HG02938 (cell line): ENCODE data around the gene DIS3.
A peak's percentile ranks its signal among the peaks of the same experiment; 100 is the strongest.
"Not testable (repeated sequence)": the region's sequence is repeated elsewhere in the genome, so short reads cannot be mapped to it uniquely, and the experiment has no call there.

ENCODE experiments used
- ATAC-seq: cut with Tn5 transposase; IDR thresholded peaks from one replicate; pipeline ENCODE4 v1.9.1; 2021; ENCODE audit warnings: mild to moderate bottlenecking, moderate library complexity; ENCODE audit not compliant: unreplicated experiment

DIS3 gene

GRCh38 chr13:72781451-72782439 lies at the start of gene DIS3, which contains the start of gene PIBF1:
TSS of gene DIS3 (minus strand) at chr13:72781900. CDS start at chr13:72781832, 68 bp downstream.
TSS of gene PIBF1 (plus strand) at chr13:72782133. CDS start at chr13:72783470, 1,337 bp downstream.
- peak; percentile 96 for ATAC-seq

- no peak for ATAC-seq
Measured at GRCh38 chr13:72823724-72824123, 42.0 kb upstream of the DIS3 start.

- no peak for ATAC-seq
Measured at GRCh38 chr13:72823081-72823480, 41.4 kb upstream of the DIS3 start.

DNA sequence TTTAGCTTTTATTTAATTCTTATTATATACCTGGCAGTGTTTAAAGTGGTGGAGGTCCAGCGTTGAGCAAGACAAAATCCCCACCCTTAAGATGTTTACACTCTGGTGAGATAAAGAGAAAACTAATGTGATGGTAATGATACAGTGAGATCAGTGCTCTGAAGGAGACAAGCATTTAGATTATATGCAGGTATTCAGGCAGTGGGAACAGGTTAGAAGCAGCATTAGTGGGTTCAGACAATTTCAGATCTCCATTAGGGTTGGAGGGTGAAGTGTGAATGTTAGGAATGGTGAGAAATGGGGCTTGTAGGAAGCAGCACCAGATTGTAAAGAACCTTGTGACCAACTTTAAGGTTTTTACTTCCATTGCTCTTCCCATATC lies 39.2 kb upstream of the DIS3 start:
- ATAC-seq, result no peak

DNA sequence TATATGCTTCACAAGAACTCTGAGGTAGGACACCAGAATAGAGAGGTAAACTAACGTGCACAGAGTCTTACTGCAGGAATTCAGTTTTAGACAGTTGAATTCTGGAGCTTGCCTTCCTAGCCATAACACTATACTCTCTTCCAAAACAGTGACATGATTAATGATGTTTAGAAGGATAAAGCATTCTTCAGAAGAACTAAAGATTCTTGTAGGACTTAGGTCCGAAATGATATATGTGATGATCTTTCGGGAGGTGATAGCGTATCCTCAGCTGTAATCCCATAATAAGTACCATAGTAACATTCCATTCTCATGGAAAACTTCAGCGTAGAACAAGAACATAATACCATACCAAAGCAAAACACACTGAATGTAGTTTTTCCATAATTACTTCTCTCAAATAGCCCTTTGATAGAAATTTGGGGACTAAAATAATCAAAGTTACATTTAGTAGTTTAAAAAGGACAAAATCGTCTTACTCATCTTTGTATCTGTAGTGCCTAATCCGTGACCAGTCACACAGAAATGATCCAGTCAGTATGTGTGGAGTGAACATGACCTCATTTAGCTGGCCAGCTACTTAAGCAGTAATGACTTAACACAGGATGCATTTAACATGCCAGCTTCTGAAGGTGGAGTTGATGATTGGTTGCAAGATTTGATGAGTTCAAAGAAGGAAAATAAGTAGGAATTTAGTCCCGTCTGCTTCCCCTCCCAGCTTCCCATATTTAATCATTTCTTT lies 38.6 kb upstream of the DIS3 start:
- no peak for ATAC-seq

GRCh38 chr13:72808917-72809500 lies 27.3 kb upstream of the DIS3 start:
- ATAC-seq, result no peak

DNA sequence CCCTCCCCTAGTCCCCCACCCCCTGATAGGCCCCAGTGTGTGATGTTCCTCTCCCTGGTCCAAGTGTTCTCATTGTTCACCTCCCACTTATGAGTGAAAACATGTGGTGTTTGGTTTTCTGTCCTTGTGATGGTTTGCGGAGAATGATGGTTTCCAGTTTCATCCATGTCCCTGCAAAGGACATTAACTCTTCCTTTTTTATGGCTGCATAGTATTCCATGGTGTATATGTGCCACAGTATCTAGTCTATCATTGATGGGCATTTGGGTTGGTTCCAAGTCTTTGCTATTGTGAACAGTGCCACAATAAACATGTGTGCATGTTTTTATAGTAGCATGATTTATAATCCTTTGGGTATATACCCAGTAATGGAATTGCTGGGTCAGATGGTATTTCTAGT lies 24.8 kb upstream of the DIS3 start:
- ATAC-seq, result not testable (repeated sequence)

- no peak for ATAC-seq
Measured at GRCh38 chr13:72805676-72806346, 24.1 kb upstream of the DIS3 start.

- ATAC-seq, result no peak
Measured at GRCh38 chr13:72804301-72804700, 22.6 kb upstream of the DIS3 start.

DNA sequence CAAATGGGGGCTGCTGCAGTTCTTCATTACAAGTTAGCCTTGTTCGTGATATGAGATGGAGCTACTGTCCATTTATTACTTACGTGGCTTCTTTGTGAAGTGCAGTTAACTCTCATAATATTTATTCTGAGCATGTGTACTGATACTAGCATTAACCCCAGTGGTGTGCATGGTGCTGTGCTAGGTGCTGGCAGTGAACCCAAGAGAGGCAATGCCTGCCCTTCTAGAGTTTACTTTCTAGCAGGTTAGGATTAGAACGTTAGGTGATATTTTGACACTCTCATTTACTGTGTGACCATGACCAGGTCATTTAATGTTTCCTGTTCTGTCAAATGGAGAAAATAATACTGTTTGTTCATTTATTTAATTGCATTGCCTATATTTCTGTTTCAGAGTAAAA lies 17.1 kb upstream of the DIS3 start:
- no peak for ATAC-seq

- ATAC-seq, result no peak
Measured at GRCh38 chr13:72792640-72793039, 10.9 kb upstream of the DIS3 start.

DNA sequence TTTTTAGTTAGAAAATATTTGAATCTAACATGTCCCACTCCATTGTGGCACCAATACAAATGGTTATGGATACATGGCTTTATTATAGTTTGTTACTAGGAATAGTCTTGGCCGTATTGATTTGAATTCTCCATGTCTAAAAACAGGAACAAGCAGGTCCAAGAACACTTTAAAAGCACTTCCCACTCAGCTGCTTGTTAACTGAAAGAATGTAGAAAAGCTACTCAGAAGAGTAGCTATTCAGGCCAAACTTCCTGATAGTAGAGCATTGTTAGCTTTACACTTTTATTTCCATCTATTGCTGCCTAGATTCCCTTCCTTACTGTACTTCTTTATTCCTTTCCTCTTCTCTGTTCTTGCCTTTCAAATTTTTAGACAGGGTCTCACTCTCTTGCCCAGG lies 7.1 kb upstream of the DIS3 start:
- ATAC-seq, result no peak

- ATAC-seq, result not testable (repeated sequence)
Measured at GRCh38 chr13:72784679-72785078, 3.0 kb upstream of the DIS3 start.

DNA sequence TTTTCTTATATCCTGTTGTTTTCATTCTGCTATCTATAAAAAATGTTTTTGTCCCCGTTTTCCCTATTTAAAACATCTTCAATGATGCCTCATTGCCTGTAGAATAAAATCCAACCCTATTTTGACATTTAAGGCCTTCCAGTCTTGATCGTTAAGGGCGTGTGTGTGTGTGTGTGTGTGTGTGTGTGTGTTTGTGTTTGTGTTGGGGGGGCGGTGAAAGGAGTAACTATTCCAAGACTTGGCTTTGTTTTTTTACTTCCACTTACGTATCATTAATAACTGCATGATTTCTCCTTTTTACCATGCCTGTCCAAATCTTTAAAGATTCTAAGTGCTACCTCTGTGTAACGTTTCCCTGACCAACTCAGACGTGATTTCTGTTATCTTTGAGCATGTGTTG lies 1.0 kb upstream of the DIS3 start:
- ATAC-seq, result no peak

DNA sequence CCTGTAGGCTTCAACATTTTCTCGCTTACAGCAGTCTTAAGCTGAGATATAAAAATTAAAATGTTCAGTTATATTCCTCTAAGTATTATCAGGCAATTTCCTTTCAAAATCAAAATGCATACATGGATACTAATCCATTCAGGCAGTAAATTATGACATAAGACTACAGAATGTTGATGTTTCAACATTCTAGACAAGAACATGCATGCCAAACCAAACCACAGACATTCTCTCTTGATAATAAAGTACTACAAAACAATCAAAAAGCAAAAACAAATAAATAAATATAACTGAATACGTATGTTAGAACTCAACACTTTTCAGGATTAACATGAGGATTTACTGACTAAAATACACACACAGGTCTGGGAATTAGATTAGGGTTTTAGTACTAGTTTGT lies 7.7 kb downstream of the DIS3 start:
- no peak for ATAC-seq

- no peak for ATAC-seq
Measured at GRCh38 chr13:72763411-72763810, 18.3 kb downstream of the DIS3 start.

DNA sequence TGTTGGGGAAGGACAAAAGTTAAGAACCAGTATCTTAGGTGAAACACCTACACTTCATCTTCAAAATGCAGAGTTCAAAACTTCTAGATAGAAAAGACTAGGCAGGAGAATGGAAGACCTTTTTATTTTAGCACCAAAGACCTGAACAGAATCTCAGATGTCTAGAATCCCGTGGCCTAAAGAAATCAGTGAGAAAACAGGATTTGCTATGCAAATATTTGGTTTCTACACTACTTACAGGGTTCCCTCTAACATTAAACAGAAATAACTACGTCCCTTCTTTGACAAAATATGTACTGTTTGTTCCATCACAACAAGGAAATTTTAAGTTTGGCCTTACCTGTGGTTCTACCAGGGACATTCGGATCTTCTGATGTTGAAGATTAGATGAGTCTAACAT lies 21.5 kb downstream of the DIS3 start:
- ATAC-seq, result no peak

GRCh38 chr13:72757792-72758535 lies 23.7 kb downstream of the DIS3 start:
- ATAC-seq, result no peak

DNA sequence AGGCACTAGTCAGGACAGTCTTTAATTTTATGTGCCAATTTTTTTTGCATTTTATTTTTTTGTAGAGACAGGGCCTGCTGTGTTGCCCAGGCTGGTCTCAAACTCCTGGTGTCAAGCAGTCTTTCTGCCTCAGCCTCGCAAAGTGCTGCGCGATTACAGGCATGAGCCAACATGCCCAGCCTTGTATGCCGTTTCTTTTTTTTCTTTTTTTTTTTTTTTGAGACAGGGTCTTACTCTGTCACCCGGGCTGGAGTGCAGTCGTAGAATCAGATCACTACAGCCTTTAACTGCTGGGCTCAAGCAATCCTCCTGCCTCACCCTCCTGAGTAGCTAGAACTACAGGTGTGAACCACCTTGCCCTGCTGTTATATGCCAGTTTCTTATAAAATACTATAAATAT lies 27.6 kb downstream of the DIS3 start:
- no peak for ATAC-seq

- ATAC-seq, result no peak
Measured at GRCh38 chr13:72751220-72751619, 30.5 kb downstream of the DIS3 start.
